Karpas-422 (cell line): ENCODE results near the gene LINGO3. TPM values are rescaled to one million over a fixed set of nuclear protein-coding genes. Genes with fewer than 3 reads are reported as not detected.

Experiments used
- DNase-seq: peaks from one replicate; pipeline ENCODE4 v3.0.0-alpha.2; 2015
- H2AFZ ChIP-seq: fragments of 200-600 bp; sonication (generic); 2 replicates; pipeline ENCODE4 v1.6.1; 2014; ENCODE audit warnings: antibody characterized with exemption, low read length, mixed read lengths
- H3K27ac ChIP-seq: fragments of 200-600 bp; sonication (generic); 2 replicates; pipeline ENCODE4 v1.5.1; 2014; ENCODE audit warnings: mild to moderate bottlenecking, low read length, moderate library complexity
- H3K27me3 ChIP-seq: fragments of 200-600 bp; sonication (generic); 2 replicates; pipeline ENCODE4 v1.6.1; 2014; ENCODE audit warnings: low read length, mixed read lengths
- H3K36me3 ChIP-seq: fragments of 200-600 bp; sonication (generic); 2 replicates; pipeline ENCODE4 v1.6.1; 2014; ENCODE audit warnings: low read length, mixed read lengths; ENCODE audit not compliant: insufficient read depth
- H3K4me1 ChIP-seq: fragments of 200-600 bp; sonication (generic); 2 replicates; pipeline ENCODE4 v1.6.1; 2014; ENCODE audit warnings: mild to moderate bottlenecking, low read length, mixed read lengths
- H3K4me2 ChIP-seq: fragments of 200-600 bp; sonication (generic); 2 replicates; pipeline ENCODE4 v1.6.1; 2014; ENCODE audit warnings: low read length, low read depth, mild to moderate bottlenecking; ENCODE audit not compliant: poor library complexity, severe bottlenecking
- H3K4me3 ChIP-seq: fragments of 200-600 bp; sonication (generic); 2 replicates; pipeline ENCODE4 v1.5.1; 2014; ENCODE audit warnings: mild to moderate bottlenecking, antibody characterized with exemption, low read length, mixed read lengths
- H3K79me2 ChIP-seq: fragments of 200-600 bp; sonication (generic); 2 replicates; pipeline ENCODE4 v1.6.1; 2014; ENCODE audit warnings: mild to moderate bottlenecking, low read length, mixed read lengths
- H3K9ac ChIP-seq: fragments of 200-600 bp; sonication (generic); 2 replicates; pipeline ENCODE4 v1.6.0; 2014; ENCODE audit warnings: low read length
- H3K9me2 ChIP-seq: fragments of 200-600 bp; sonication (generic), shearing (Covaris generic); replicated peaks from 2 replicates; pipeline ENCODE4 v1.6.0; 2014; ENCODE audit warnings: mild to moderate bottlenecking, low read length, moderate library complexity; ENCODE audit not compliant: insufficient read depth
- H3K9me3 ChIP-seq: fragments of 300-700, 200-600 bp; sonication (generic); 2 replicates; pipeline ENCODE4 v1.6.1; 2014; ENCODE audit warnings: low read length, mixed read lengths
- H4K20me1 ChIP-seq: fragments of 200-600 bp; sonication (generic); 2 replicates; pipeline ENCODE4 v1.6.1; 2014; ENCODE audit warnings: mild to moderate bottlenecking, antibody characterized with exemption, low read length, low read depth; ENCODE audit not compliant: insufficient read depth
- total RNA-seq: library from RNA; depleted of rRNA; stranded (reverse); fragments of >200 nt; shearing (Covaris generic); gene quantifications from 2 replicates; pipeline ENCODE4 v1.2.3, GENCODE V29; 2014; ENCODE audit warnings: low replicate concordance

Gene LINGO3
- total RNA-seq, 1 experiment from 2014 or later: not detected

- no peak for DNase-seq
- H4K20me1 ChIP-seq: no peaks in the 10 kb centered on the region
- no peaks in the 10 kb centered on the region for H3K27me3 ChIP-seq
- H3K79me2 ChIP-seq: no peaks in the 10 kb centered on the region
- H3K9me2 ChIP-seq: no peaks in the 10 kb centered on the region
- H3K9ac ChIP-seq: no peak overlapping the region
- no peaks in the 10 kb centered on the region for H3K36me3 ChIP-seq
- no peaks in the 10 kb centered on the region for H3K9me3 ChIP-seq
- H3K4me3 ChIP-seq: no peak overlapping the region
- no peaks in the 10 kb centered on the region for H3K4me1 ChIP-seq
- H2AFZ ChIP-seq: no peak overlapping the region
- H3K4me2 ChIP-seq: no peak overlapping the region
- H3K27ac ChIP-seq: no peak overlapping the region
Measured at GRCh38 chr19:2300533-2300932, 7.4 kb downstream of the LINGO3 start.

GRCh38 chr19:2296141-2296540, 11.8 kb downstream of the LINGO3 start:
- Histone ChIP-seq H3K4me1 (no peaks in the 10 kb centered on the region), H3K27ac (no peak overlapping the region), H3K79me2 (no peaks in the 10 kb centered on the region), H3K4me2 (no peak overlapping the region), H3K27me3 (no peaks in the 10 kb centered on the region), H3K36me3 (no peaks in the 10 kb centered on the region), H3K9me3 (no peaks in the 10 kb centered on the region), H2AFZ (no peak overlapping the region), H3K4me3 (no peak overlapping the region), H3K9ac (no peak overlapping the region), H3K9me2 (no peaks in the 10 kb centered on the region), H4K20me1 (no peaks in the 10 kb centered on the region)
- DNase-seq: no peak

GRCh38 chr19:2294687-2295335, 13.1 kb downstream of the LINGO3 start:
- Histone ChIP-seq H3K9ac (no peak overlapping the region), H3K4me1 (peaks cover 4% of the 10 kb centered on the region), H3K27me3 (no peaks in the 10 kb centered on the region), H2AFZ (no peak overlapping the region), H3K36me3 (no peaks in the 10 kb centered on the region), H3K27ac (no peak overlapping the region), H4K20me1 (no peaks in the 10 kb centered on the region), H3K9me3 (no peaks in the 10 kb centered on the region), H3K79me2 (no peaks in the 10 kb centered on the region), H3K4me2 (no peak overlapping the region), H3K9me2 (no peaks in the 10 kb centered on the region), H3K4me3 (no peak overlapping the region)
- no peak for DNase-seq

- Histone ChIP-seq H4K20me1 (no peaks in the 10 kb centered on the region), H3K9me2 (no peaks in the 10 kb centered on the region), H2AFZ (no peak overlapping the region), H3K4me1 (peaks cover 13% of the 10 kb centered on the region), H3K27me3 (no peaks in the 10 kb centered on the region), H3K4me2 (no peak overlapping the region), H3K36me3 (no peaks in the 10 kb centered on the region), H3K9me3 (no peaks in the 10 kb centered on the region), H3K4me3 (no peak overlapping the region), H3K79me2 (no peaks in the 10 kb centered on the region), H3K27ac (no peak overlapping the region), H3K9ac (no peak overlapping the region)
- no peak for DNase-seq
Measured at GRCh38 chr19:2291185-2291751, 16.7 kb downstream of the LINGO3 start.

GRCh38 chr19:2290441-2291184, 17.3 kb downstream of the LINGO3 start:
- Histone ChIP-seq H3K4me2 (no peak overlapping the region), H3K4me3 (no peak overlapping the region)
- DNase-seq: no peak

GRCh38 chr19:2289714-2290435, 18.1 kb downstream of the LINGO3 start:
- Histone ChIP-seq H3K27ac (no peak overlapping the region), H4K20me1 (no peaks in the 10 kb centered on the region), H3K4me2 (peak overlapping the region; percentile 62), H3K36me3 (no peaks in the 10 kb centered on the region), H3K4me3 (peak overlapping the region; percentile 59; the same call in 1 of the 2 replicates), H3K9ac (peak overlapping the region; percentile 54), H3K4me1 (peaks cover 13% of the 10 kb centered on the region), H3K27me3 (no peaks in the 10 kb centered on the region), H2AFZ (peak overlapping the region; percentile 84; the same call in 1 of the 2 replicates), H3K9me3 (no peaks in the 10 kb centered on the region), H3K79me2 (no peaks in the 10 kb centered on the region), H3K9me2 (no peaks in the 10 kb centered on the region)
- DNase-seq: peak; percentile 85

More at GRCh38 chr19:2290441-2291184, 17.3 kb downstream of the LINGO3 start:
- Histone ChIP-seq H3K79me2 (no peaks in the 10 kb centered on the region), H3K9me2 (no peaks in the 10 kb centered on the region), H4K20me1 (no peaks in the 10 kb centered on the region), H3K9ac (no peak overlapping the region), H3K9me3 (no peaks in the 10 kb centered on the region), H3K4me1 (peaks cover 13% of the 10 kb centered on the region), H3K36me3 (no peaks in the 10 kb centered on the region), H3K27ac (no peak overlapping the region), H2AFZ (no peak overlapping the region), H3K27me3 (no peaks in the 10 kb centered on the region)

- Histone ChIP-seq H3K27me3 (no peaks in the 10 kb centered on the region), H4K20me1 (no peaks in the 10 kb centered on the region), H3K9me3 (no peaks in the 10 kb centered on the region), H2AFZ (peak overlapping the region; percentile 84; the same call in 1 of the 2 replicates), H3K27ac (no peak overlapping the region), H3K79me2 (no peaks in the 10 kb centered on the region), H3K36me3 (no peaks in the 10 kb centered on the region), H3K9me2 (no peaks in the 10 kb centered on the region), H3K4me1 (peaks cover 13% of the 10 kb centered on the region), H3K4me2 (peak overlapping the region; percentile 62), H3K4me3 (peak overlapping the region; percentile 59; the same call in 1 of the 2 replicates), H3K9ac (peak overlapping the region; percentile 54)
- DNase-seq: no peak
Measured at GRCh38 chr19:2288818-2289713, 18.9 kb downstream of the LINGO3 start.
